Activated CD4-positive, alpha-beta T cell treated with anti-CD3 and anti-CD28 coated beads, Interleukin-2, amount 10 ng/mL, durations not matched to agents 24 days and 14 days (primary cell): ENCODE data around the gene WIPF2. TPM values are rescaled to one million over a fixed set of nuclear protein-coding genes. Genes with fewer than 3 reads are reported as not detected.

ENCODE experiments used
- DNase-seq: peaks from one replicate; pipeline ENCODE4 v3.0.0; 2022
- H3K27ac Mint-ChIP-seq: one replicate; pipeline ENCODE4 v1.8.0; 2022; ENCODE audit warnings: mild to moderate bottlenecking, mixed read lengths
- H3K27me3 Mint-ChIP-seq: one replicate; pipeline ENCODE4 v1.8.0; 2022; ENCODE audit warnings: mixed read lengths
- H3K36me3 Mint-ChIP-seq: one replicate; pipeline ENCODE4 v1.8.0; 2022; ENCODE audit warnings: low read depth, mild to moderate bottlenecking, mixed read lengths
- H3K4me1 Mint-ChIP-seq: one replicate; pipeline ENCODE4 v1.8.0; 2021; ENCODE audit warnings: mixed read lengths
- H3K4me3 Mint-ChIP-seq: one replicate; pipeline ENCODE4 v1.8.0; 2022; ENCODE audit warnings: mild to moderate bottlenecking, moderate library complexity, mixed read lengths
- H3K9me3 Mint-ChIP-seq: one replicate; pipeline ENCODE4 v1.8.0; 2021; ENCODE audit warnings: mixed read lengths
- intact Hi-C: fragments of 100-400 bp; cut with micrococcal nuclease; formaldehyde crosslinking; loops from one replicate; pipeline ENCODE4 v1.15.1; 2023
- total RNA-seq: library from RNA; stranded (reverse); gene quantifications from 2 replicates; pipeline ENCODE4 v1.2.3, GENCODE V29; 2022

WIPF2 gene, protein sequence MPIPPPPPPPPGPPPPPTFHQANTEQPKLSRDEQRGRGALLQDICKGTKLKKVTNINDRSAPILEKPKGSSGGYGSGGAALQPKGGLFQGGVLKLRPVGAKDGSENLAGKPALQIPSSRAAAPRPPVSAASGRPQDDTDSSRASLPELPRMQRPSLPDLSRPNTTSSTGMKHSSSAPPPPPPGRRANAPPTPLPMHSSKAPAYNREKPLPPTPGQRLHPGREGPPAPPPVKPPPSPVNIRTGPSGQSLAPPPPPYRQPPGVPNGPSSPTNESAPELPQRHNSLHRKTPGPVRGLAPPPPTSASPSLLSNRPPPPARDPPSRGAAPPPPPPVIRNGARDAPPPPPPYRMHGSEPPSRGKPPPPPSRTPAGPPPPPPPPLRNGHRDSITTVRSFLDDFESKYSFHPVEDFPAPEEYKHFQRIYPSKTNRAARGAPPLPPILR
- total RNA-seq, result 19.9 and 25.5 TPM in 2 replicates

DNA sequence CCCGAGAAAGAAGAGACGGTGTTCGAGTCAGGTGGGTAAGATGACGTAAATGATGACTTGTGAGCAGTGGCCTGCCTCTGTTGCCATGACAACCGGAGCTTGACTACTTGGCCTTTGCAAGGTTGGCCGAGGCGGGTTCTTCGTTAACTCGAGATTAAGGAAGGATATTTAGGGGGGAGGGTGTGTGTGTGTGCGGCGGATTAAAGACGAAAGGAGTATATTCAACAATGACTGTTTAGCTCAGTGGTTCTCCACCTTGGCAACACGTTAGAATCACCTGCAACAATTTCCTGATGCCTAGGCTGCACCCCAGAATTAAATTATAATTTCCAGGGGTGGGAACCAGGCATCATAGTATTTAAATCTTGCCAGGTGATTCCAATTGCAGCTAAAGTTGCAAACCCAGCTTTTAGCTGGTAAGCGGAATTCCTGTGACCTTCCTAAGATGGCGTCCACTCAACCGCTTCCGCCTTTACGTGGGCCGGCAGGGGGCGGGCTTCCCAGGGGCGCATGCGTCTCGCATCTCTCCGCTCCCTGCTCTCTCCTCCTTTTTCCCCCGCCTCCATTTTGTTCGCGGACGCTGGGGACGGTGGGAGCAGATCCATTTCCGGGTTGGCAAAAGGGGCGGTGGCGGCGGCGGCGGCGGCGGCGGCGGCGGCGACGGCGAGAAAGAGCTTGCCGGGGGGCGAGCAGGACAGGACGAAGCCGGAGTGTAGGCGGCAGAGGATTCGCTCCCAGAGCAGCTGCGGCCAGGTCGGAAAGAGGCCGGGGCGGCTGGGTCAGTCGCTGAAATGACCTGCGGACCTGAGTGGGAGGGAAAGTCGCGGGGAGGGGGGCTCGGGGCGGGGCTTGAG, at the start of gene WIPF2:
Gene WIPF2, plus strand, starts transcription at position 565 of the 854 bp plus-strand sequence. CDS start 37,156 bp downstream, outside the sequence.
- Mint-ChIP-seq H3K27ac (peak within 1 kb of the TSS; percentile 100), H3K27me3 (no peaks in the 10 kb centered on the region), H3K4me1 (peaks cover 24% of the 10 kb centered on the region), H3K36me3 (peaks cover 13% of the 10 kb centered on the region), H3K9me3 (no peaks in the 10 kb centered on the region), H3K4me3 (peak within 1 kb of the TSS; percentile 99)
- intact Hi-C loops, result loop anchor here (1.0 to 2.0 kb wide), 2 partner anchors 68 to 106 kb away; partner anchors contain the start of gene CDC6
- peak; percentile 99 for DNase-seq

- Mint-ChIP-seq H3K36me3 (peaks cover 61% of the 10 kb centered on the region), H3K4me1 (peaks cover 7% of the 10 kb centered on the region), H3K9me3 (no peaks in the 10 kb centered on the region), H3K27me3 (no peaks in the 10 kb centered on the region), H3K4me3 (no peak overlapping the region), H3K27ac (no peak overlapping the region)
- intact Hi-C loops, result no loop called here
- DNase-seq, result no peak
These were observed 48.8 kb upstream of the WIPF2 start for GRCh38 chr17:40170325-40170724.

DNA sequence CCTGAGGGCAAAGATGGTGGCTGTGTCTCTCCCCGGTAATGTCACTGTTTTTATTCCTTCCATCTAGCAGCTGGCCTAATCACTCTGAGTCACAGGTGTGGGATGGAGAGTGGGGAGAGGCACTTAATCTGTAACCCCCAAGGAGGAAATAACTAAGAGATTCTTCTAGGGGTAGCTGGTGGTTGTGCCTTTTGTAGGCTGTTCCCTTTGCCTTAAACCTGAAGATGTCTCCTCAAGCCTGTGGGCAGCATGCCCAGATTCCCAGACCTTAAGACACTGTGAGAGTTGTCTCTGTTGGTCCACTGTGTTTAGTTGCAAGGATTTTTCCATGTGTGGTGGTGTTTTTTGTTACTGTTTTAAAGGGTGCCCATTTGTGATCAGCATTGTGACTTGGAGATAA, 47.4 kb upstream of the WIPF2 start:
- intact Hi-C loops, result no loop called here
- Mint-ChIP-seq H3K36me3 (peaks cover 57% of the 10 kb centered on the region), H3K9me3 (no peaks in the 10 kb centered on the region), H3K4me3 (no peak overlapping the region), H3K27me3 (no peaks in the 10 kb centered on the region), H3K27ac (peak overlapping the region; percentile 20), H3K4me1 (peaks cover 7% of the 10 kb centered on the region)
- DNase-seq, result no peak

- Mint-ChIP-seq H3K9me3 (no peaks in the 10 kb centered on the region), H3K4me1 (peaks cover 10% of the 10 kb centered on the region), H3K27ac (no peak overlapping the region), H3K4me3 (no peak overlapping the region), H3K36me3 (peaks cover 47% of the 10 kb centered on the region), H3K27me3 (no peaks in the 10 kb centered on the region)
- intact Hi-C loops, result no loop called here
- DNase-seq, result no peak
These were observed 45.9 kb upstream of the WIPF2 start for GRCh38 chr17:40173091-40173777.

- peaks cover 9% of the 10 kb centered on the region for H3K4me1 Mint-ChIP-seq
- peaks cover 41% of the 10 kb centered on the region for H3K36me3 Mint-ChIP-seq
- H3K27ac Mint-ChIP-seq, result no peak overlapping the region
- intact Hi-C loops, result no loop called here
- no peaks in the 10 kb centered on the region for H3K27me3 Mint-ChIP-seq
- DNase-seq, result no peak
- no peaks in the 10 kb centered on the region for H3K9me3 Mint-ChIP-seq
- H3K4me3 Mint-ChIP-seq, result no peak overlapping the region
These were observed 45.3 kb upstream of the WIPF2 start for GRCh38 chr17:40173778-40174135.

- intact Hi-C loops, result no loop called here
- no peaks in the 10 kb centered on the region for H3K9me3 Mint-ChIP-seq
- peaks cover 35% of the 10 kb centered on the region for H3K36me3 Mint-ChIP-seq
- no peak for DNase-seq
- H3K4me1 Mint-ChIP-seq, result peaks cover 9% of the 10 kb centered on the region
- H3K27me3 Mint-ChIP-seq, result no peaks in the 10 kb centered on the region
- H3K4me3 Mint-ChIP-seq, result no peak overlapping the region
- no peak overlapping the region for H3K27ac Mint-ChIP-seq
These were observed 44.6 kb upstream of the WIPF2 start for GRCh38 chr17:40174514-40174913.

DNA sequence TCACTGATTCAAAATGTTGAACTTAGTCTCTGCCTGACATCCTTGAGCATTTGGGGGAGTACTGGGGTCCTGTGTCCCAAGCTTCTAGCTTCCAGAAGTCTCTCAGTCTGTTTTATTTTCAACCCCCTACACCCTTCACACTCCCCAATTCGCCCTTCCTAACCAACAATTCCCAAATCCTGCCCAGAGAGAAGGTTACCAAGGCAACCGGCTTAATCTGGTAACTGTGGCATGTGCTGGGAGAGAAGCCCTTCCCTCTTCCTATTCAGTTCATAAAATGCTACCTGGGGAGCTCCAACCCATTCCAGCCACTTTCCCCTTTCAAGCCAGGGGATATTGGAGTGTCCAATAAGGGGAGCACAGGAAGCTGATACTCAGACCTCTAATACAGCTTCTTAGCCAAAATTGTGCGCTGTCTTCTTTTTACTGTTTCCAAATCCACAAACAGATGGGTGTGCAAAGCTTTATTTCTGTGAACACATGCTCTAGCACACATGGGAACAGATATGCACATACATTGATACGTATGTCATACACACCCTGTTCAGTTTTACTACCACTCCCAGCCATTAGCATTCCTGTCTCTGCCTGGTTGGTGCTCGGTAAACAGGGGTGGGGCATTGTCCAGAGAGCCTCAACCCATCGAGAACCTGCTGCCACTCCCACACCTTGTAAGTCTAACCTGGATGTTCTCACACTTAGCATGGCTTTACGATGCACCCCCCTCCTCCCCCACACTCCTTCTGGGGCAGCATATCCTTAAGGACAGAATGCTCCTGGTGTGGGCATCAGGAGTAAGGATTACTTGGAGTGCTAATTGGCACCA, 43.0 kb upstream of the WIPF2 start:
- Mint-ChIP-seq H3K9me3 (no peaks in the 10 kb centered on the region), H3K27ac (peak overlapping the region; percentile 37), H3K27me3 (no peaks in the 10 kb centered on the region), H3K36me3 (peaks cover 26% of the 10 kb centered on the region), H3K4me1 (peaks cover 12% of the 10 kb centered on the region), H3K4me3 (no peak overlapping the region)
- intact Hi-C loops, result loop anchor here (2.0 kb wide), 1 partner anchor 63 kb away; no protein-coding TSS in a partner anchor
- no peak for DNase-seq

- intact Hi-C loops, result loop anchor here (2.0 kb wide), 1 partner anchor 64 kb away; no protein-coding TSS in a partner anchor
- DNase-seq, result no peak
- H3K9me3 Mint-ChIP-seq, result no peaks in the 10 kb centered on the region
- peaks cover 12% of the 10 kb centered on the region for H3K4me1 Mint-ChIP-seq
- H3K36me3 Mint-ChIP-seq, result peaks cover 22% of the 10 kb centered on the region
- peak overlapping the region; percentile 39 for H3K4me3 Mint-ChIP-seq
- H3K27me3 Mint-ChIP-seq, result no peaks in the 10 kb centered on the region
- H3K27ac Mint-ChIP-seq, result no peak overlapping the region
These were observed 42.4 kb upstream of the WIPF2 start for GRCh38 chr17:40176754-40177110.

DNA sequence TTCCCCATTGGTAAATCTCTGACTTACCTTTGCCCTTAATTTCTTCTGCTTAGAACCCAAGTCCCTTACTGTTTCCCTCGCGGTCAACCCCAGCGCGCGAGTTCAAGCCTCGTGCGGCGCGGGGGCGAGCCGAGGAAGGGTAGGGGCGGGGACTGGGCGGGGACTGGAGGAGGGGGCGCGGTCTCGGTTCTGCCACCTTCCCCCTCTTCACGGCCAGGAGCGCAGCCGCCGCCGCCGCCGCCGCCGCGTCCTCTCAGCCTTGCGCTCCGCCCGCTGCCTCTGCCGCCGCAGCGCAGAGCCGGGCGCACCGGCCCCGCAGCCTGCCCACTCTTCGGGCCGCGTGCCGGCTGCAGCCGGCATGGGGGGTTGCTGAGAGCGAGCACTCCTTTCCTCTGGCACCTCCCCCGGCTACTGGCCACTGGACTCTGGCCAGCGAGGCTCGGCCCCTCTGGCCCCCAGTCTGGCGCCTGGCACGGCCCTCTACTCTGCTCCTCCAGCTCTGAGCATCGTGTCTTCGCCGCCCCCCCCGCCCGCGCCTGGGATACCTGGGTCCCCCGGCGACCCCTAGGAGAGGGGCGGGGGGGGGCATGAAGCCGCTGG, 41.7 kb upstream of the WIPF2 start, which contains the start of gene RAPGEFL1:
Gene RAPGEFL1, plus strand, starts transcription at position 196 of the 600 bp plus-strand sequence. Its CDS starts 392 bp downstream, at position 588.
- Mint-ChIP-seq H3K27me3 (no peaks in the 10 kb centered on the region), H3K4me1 (peaks cover 12% of the 10 kb centered on the region), H3K9me3 (no peaks in the 10 kb centered on the region), H3K36me3 (peaks cover 19% of the 10 kb centered on the region), H3K4me3 (peak within 1 kb of the TSS; percentile 66), H3K27ac (peak within 1 kb of the TSS; percentile 55)
- DNase-seq, result peak; percentile 93
- intact Hi-C loops, result loop anchor here (2.0 kb wide), 1 partner anchor 65 kb away; no protein-coding TSS in a partner anchor

DNA sequence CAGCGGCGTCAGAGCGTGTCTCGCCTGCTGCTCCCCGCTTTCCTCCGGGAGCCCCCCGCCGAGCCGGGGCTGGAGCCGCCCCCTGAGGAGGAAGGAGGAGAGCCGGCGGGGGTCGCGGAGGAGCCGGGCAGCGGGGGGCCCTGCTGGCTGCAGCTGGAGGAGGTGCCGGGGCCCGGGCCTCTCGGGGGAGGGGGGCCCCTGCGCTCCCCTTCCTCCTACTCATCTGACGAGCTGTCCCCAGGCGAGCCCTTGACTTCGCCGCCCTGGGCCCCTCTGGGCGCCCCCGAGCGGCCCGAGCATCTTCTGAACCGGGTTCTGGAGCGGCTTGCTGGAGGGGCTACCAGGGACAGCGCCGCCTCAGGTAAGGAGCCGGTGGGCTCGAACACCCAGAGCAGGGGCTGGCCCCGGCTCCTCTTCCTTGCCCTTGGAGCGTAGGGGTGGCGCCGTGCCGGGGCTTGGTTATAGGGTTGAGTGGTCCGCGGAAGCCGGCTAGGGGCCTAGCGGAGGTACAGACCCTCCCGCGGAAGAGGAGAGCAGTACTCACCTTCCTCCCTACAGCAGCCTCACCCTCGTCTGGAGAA, 41.0 kb upstream of the WIPF2 start:
- Mint-ChIP-seq H3K9me3 (no peaks in the 10 kb centered on the region), H3K27me3 (no peaks in the 10 kb centered on the region), H3K36me3 (peaks cover 19% of the 10 kb centered on the region), H3K4me1 (peaks cover 12% of the 10 kb centered on the region), H3K27ac (no peak overlapping the region), H3K4me3 (peak overlapping the region; percentile 66)
- intact Hi-C loops, result no loop called here
- no peak for DNase-seq

GRCh38 chr17:40178660-40179059, 40.4 kb upstream of the WIPF2 start:
- intact Hi-C loops, result no loop called here
- H3K9me3 Mint-ChIP-seq, result no peaks in the 10 kb centered on the region
- H3K4me3 Mint-ChIP-seq, result peak overlapping the region; percentile 66
- peaks cover 15% of the 10 kb centered on the region for H3K36me3 Mint-ChIP-seq
- peaks cover 12% of the 10 kb centered on the region for H3K4me1 Mint-ChIP-seq
- no peak for DNase-seq
- no peaks in the 10 kb centered on the region for H3K27me3 Mint-ChIP-seq
- H3K27ac Mint-ChIP-seq, result no peak overlapping the region

- Mint-ChIP-seq H3K4me3 (peak overlapping the region; percentile 34), H3K9me3 (no peaks in the 10 kb centered on the region), H3K4me1 (peaks cover 12% of the 10 kb centered on the region), H3K27me3 (no peaks in the 10 kb centered on the region), H3K36me3 (peaks cover 12% of the 10 kb centered on the region), H3K27ac (no peak overlapping the region)
- intact Hi-C loops, result no loop called here
- DNase-seq, result no peak
These were observed 39.0 kb upstream of the WIPF2 start for GRCh38 chr17:40179923-40180659.
